AG04450 (cell line): ENCODE data around the gene TMCC1. TPM values are rescaled to one million over a fixed set of nuclear protein-coding genes. Genes with fewer than 3 reads are reported as not detected.

Source experiments
- CTCF ChIA-PET: fragments of 300-600, 350-600 bp; formaldehyde crosslinking; extraction: SDS; loops from one replicate; lab custom pipeline; 2022; ENCODE audit warnings: antibody characterized with exemption, inconsistent platforms; lab: Charles Lee
- POLR2A ChIA-PET: fragments of 350-600 bp; formaldehyde crosslinking; extraction: SDS; loops from one replicate; lab custom pipeline; 2021; ENCODE audit warnings: antibody characterized with exemption, inconsistent platforms; lab: Yijun Ruan, JAX
- DNase-seq: peaks from one replicate; pipeline ENCODE4 v3.0.0-alpha.2; 2011; ENCODE audit warnings: low read depth, low spot score
- H3K27ac ChIP-seq: one replicate; pipeline ENCODE4 v1.5.1; 2012; ENCODE audit warnings: low read depth, low read length, control low read depth
- H3K27me3 ChIP-seq: one replicate; pipeline ENCODE4 v1.6.0; 2012; ENCODE audit warnings: low read length; ENCODE audit not compliant: control insufficient read depth, insufficient read depth
- H3K4me3 ChIP-seq: 2 replicates; pipeline ENCODE4 v1.5.1; 2011; ENCODE audit warnings: mild to moderate bottlenecking, low read depth, low read length, control low read depth
- H3K9me3 ChIP-seq: 2 replicates; pipeline ENCODE4 v1.5.1; 2012; ENCODE audit warnings: low read length; ENCODE audit not compliant: control insufficient read depth, insufficient read depth
- polyA plus RNA-seq: library from polyadenylated mRNA; depleted of rRNA; stranded (reverse); fragments of >200 nt; gene quantifications from 2 replicates; pipeline ENCODE4 v1.2.3, GENCODE V29; 2011
- TF ChIP-seq, protein P1 (sequence below): IDR thresholded peaks from 2 replicates; pipeline ENCODE4 v1.5.1; 2011; ENCODE audit warnings: low read depth, low read length, control low read depth, inconsistent platforms

TMCC1 gene
- polyA plus RNA-seq, 1 experiment = 14.1 TPM

DNA sequence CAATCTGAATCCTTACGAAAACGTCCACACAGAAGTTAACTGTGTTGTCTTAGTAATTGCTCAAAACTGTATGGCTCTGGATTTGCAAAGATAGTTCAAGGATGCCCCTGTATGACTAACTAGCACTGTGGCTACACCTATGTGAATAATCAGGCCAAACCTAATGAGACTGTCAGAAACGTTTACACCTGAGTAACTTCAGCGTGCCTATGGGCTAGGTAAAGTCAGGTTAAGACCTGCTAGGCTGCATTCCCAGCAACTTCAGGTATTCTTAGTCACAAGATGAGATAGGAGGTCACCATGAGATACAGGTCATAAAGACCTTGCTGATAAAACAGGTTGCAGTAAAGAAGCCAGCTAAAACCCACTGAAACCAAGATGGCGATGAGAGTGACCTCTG is 199.3 kb downstream of the TMCC1 start:
- ChIA-PET CTCF (no interaction called here), POLR2A (no interaction called here)
- TF ChIP-seq, protein P1, sequence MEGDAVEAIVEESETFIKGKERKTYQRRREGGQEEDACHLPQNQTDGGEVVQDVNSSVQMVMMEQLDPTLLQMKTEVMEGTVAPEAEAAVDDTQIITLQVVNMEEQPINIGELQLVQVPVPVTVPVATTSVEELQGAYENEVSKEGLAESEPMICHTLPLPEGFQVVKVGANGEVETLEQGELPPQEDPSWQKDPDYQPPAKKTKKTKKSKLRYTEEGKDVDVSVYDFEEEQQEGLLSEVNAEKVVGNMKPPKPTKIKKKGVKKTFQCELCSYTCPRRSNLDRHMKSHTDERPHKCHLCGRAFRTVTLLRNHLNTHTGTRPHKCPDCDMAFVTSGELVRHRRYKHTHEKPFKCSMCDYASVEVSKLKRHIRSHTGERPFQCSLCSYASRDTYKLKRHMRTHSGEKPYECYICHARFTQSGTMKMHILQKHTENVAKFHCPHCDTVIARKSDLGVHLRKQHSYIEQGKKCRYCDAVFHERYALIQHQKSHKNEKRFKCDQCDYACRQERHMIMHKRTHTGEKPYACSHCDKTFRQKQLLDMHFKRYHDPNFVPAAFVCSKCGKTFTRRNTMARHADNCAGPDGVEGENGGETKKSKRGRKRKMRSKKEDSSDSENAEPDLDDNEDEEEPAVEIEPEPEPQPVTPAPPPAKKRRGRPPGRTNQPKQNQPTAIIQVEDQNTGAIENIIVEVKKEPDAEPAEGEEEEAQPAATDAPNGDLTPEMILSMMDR = no peak
- Histone ChIP-seq H3K27me3 (no peaks in the 10 kb centered on the region), H3K9me3 (no peaks in the 10 kb centered on the region), H3K27ac (no peak overlapping the region), H3K4me3 (no peak overlapping the region)
- no peak for DNase-seq

DNA sequence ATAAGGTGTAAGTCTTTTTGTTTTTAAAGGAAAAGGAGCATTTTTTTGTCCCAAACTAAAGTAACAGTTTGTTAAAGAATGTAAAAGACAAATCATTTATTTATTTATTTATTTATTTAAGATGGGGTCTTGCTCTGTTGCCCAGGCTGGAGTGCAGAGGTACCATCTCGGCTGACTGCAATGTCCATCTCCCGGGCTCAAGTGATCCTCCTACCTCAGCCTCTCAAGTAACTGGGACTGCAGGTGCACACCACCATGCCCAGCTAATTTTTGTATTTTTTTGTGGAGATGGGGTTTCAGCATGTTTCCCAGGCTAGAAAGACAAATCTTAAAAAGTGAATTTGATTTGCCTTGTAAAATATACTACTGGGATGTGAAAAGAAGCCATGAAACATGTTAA is 200.8 kb downstream of the TMCC1 start:
- Histone ChIP-seq H3K9me3 (no peaks in the 10 kb centered on the region), H3K27ac (no peak overlapping the region), H3K27me3 (no peaks in the 10 kb centered on the region), H3K4me3 (no peak overlapping the region)
- ChIA-PET POLR2A (no interaction called here), CTCF (no interaction called here)
- no peak for DNase-seq
- TF ChIP-seq, protein P1 = no peak

DNA sequence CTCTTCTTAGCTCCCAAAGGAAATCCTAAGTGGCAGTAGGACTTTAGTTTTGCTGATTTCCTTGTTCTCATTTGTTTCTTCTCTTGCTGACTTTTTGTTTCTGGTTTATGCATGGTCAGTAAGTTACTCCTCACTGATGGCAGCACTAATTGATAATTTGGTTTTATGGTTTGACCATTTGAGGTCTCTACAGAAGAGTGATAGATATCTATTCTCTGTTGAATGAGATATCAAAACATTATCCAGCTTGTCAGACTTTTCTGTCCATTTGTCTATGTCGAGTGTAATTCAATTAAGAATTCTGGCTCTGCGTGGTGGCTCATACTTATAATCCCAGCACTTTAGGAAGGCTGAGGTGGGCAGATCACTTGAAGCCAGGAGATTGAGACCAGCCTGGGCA is 202.5 kb downstream of the TMCC1 start:
- no peak overlapping the region for H3K27ac ChIP-seq
- H3K4me3 ChIP-seq = no peak overlapping the region
- TF ChIP-seq, protein P1 = no peak
- ChIA-PET POLR2A (no interaction called here), CTCF (interaction anchor here (1.1 kb wide), 3 partner anchors 26 to 201 kb away, joined by 3 to 5 read pairs (median 3); no protein-coding TSS in a partner anchor)
- no peaks in the 10 kb centered on the region for H3K9me3 ChIP-seq
- DNase-seq = no peak
- no peaks in the 10 kb centered on the region for H3K27me3 ChIP-seq

DNA sequence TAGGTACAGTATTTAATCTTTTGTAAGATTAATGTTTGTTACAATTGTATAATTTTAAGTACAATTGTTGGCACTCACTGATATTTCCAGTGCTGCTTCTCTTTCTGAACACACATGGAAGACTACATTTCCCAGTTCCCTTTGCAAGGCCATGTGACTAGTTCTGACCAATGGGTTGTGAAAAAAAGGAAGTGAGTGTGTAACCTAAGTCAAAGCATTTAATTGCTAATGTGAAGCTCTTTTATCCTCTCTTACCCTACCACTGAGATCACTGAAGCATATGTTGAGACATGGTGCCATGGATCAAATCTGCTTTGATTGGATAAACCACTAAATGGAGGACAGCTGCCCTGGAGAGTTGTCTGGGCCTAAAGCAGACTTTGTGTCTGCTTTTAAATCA is 203.1 kb downstream of the TMCC1 start:
- TF ChIP-seq, protein P1 = no peak
- DNase-seq = peak; percentile 11
- no peak overlapping the region for H3K4me3 ChIP-seq
- H3K9me3 ChIP-seq = no peaks in the 10 kb centered on the region
- ChIA-PET CTCF (interaction anchor here (1.1 kb wide), 3 partner anchors 26 to 200 kb away, joined by 3 to 5 read pairs (median 3); no protein-coding TSS in a partner anchor), POLR2A (no interaction called here)
- H3K27me3 ChIP-seq = no peaks in the 10 kb centered on the region
- H3K27ac ChIP-seq = no peak overlapping the region

DNA sequence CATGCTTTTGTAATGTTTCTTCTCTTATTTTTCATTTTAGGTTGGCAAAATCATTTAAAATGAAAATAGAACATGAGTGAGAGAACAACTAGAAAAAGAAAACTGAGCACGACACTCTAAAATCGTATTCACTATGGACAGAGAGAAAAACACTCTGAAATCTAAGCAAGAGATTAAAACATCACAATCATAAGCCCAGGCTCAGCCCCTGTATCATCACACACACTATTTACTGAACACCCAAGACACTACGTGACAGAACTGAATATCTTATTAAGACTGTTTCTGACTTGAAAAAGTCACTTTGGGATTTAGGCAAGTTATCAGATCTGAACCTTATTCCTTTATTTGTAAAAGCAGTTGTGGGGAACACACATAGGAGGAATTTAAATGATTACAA is 204.5 kb downstream of the TMCC1 start:
- H3K27ac ChIP-seq = no peak overlapping the region
- ChIA-PET CTCF (interaction anchor here (0.8 to 1.5 kb wide), 3 partner anchors 24 to 199 kb away, joined by 3 to 4 read pairs (median 3); no protein-coding TSS in a partner anchor), POLR2A (no interaction called here)
- no peaks in the 10 kb centered on the region for H3K27me3 ChIP-seq
- TF ChIP-seq, protein P1 = no peak
- H3K4me3 ChIP-seq = no peak overlapping the region
- no peak for DNase-seq
- no peaks in the 10 kb centered on the region for H3K9me3 ChIP-seq
